GM12865 (cell line): ENCODE results near the gene HES2.
A peak's percentile ranks its signal among the peaks of the same experiment; 100 is the strongest.
"Not testable (repeated sequence)": the region's sequence is repeated elsewhere in the genome, so short reads cannot be mapped to it uniquely, and the experiment has no call there.

Source experiments
- DNase-seq: peaks from one replicate; pipeline ENCODE4 v3.0.0; 2010; ENCODE audit warnings: low read depth
- H3K4me3 ChIP-seq: 2 replicates; pipeline ENCODE4 v1.5.1; 2011; ENCODE audit warnings: mild to moderate bottlenecking, low read depth, low read length, control low read depth
- TF ChIP-seq, protein P1 (sequence below): IDR thresholded peaks from 2 replicates; pipeline ENCODE4 v1.5.1; 2011; ENCODE audit warnings: low read length, control low read depth, low read depth, inconsistent platforms; ENCODE audit not compliant: insufficient read depth; ENCODE audit errors: missing control alignments

The HES2 gene

DNA sequence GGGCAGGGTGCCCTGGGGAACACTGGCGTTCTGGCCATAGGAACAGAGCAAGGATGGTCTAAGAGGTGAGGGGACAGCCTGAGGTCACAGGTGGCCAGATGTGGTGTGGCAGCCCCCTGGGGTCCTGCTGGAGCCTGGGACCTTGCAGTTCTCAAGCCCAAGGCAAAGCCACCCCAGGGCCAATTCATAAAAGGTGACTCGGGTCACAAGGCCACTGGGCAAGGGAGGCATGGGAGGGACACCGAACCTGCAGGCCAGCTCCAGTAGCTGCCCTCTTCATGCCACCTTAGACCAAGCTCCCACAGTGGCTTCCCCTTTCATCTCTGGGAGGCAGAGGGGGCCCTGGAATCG lies 26.9 kb upstream of the HES2 start:
- H3K4me3 ChIP-seq: no peak overlapping the region
- TF ChIP-seq, protein P1, sequence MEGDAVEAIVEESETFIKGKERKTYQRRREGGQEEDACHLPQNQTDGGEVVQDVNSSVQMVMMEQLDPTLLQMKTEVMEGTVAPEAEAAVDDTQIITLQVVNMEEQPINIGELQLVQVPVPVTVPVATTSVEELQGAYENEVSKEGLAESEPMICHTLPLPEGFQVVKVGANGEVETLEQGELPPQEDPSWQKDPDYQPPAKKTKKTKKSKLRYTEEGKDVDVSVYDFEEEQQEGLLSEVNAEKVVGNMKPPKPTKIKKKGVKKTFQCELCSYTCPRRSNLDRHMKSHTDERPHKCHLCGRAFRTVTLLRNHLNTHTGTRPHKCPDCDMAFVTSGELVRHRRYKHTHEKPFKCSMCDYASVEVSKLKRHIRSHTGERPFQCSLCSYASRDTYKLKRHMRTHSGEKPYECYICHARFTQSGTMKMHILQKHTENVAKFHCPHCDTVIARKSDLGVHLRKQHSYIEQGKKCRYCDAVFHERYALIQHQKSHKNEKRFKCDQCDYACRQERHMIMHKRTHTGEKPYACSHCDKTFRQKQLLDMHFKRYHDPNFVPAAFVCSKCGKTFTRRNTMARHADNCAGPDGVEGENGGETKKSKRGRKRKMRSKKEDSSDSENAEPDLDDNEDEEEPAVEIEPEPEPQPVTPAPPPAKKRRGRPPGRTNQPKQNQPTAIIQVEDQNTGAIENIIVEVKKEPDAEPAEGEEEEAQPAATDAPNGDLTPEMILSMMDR: no peak
- DNase-seq: no peak

DNA sequence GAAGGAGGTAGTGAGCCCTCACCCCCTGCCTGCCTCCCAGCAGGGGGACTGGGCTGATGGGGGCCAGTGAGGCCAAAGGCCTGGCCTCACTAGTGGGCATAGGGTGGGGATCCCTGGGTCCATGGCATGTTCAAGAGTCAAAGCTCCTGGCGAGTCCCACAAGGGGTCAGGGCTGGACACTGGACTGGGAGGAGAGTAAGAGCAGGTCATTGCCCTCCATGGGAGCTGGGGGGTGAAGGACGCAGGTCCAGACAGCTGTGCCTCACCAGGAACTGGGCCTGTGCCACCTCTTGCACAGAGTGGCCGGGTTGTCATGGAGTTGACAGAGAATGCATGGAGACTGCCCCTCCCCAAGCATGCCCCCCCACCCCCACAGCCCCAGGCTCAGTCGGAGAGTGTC lies 26.2 kb upstream of the HES2 start:
- DNase-seq, H3K4me3 ChIP-seq: not testable (repeated sequence)

DNA sequence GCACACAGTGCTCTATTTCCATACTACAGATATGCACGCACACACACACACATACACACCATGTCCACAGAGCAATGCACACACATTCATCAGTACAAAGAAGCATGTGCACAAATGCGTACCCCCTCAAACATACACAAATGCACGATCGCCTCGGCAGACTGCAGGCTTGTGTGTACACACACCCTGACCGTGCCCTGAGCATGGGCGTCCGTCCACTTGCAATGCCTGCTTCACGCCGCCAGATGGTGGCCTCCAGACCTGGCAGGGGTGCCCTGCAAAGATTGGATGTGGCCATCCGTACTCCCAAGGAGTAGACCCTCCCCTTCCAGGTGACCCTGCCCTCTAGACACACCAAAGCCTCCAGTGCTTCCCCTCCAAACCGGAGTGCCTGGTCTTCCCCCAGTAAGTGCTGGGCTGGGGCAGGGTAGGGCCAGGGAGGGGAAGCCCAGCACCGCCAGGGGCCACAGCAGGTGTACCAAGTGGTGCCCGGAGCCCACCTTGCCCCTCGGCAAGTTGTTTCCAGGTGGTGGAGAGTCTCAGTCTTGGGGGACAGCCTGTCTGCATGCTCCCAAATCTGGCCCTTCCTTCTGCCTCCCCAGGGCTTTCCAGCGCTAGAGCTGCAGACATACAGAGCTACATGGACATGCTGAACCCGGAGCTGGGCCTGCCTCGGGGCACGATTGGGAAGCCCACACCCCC lies 25.5 kb upstream of the HES2 start:
- TF ChIP-seq, protein P1: peak; percentile 47
- no peak overlapping the region for H3K4me3 ChIP-seq
- DNase-seq: peak; percentile 41

DNA sequence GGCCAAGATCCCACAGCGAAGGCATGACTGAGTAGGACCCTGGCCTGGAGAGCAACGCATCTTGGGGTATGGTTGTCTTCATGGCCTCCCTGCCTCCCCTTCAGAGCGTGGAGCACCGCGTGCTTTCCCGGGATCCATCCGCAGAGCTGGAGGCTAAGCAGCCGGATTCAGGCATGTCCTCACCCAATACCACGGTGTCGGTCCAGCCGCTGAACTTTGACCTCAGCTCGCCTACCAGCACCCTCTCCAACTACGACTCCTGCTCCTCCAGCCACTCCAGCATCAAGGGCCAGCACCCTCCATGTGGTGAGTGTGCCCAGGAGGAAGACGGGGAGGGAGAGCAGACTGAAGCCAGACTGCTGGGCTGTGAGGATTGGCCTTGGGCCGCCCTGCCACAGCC lies 24.7 kb upstream of the HES2 start:
- no peak overlapping the region for H3K4me3 ChIP-seq
- no peak for DNase-seq
- TF ChIP-seq, protein P1: no peak

DNA sequence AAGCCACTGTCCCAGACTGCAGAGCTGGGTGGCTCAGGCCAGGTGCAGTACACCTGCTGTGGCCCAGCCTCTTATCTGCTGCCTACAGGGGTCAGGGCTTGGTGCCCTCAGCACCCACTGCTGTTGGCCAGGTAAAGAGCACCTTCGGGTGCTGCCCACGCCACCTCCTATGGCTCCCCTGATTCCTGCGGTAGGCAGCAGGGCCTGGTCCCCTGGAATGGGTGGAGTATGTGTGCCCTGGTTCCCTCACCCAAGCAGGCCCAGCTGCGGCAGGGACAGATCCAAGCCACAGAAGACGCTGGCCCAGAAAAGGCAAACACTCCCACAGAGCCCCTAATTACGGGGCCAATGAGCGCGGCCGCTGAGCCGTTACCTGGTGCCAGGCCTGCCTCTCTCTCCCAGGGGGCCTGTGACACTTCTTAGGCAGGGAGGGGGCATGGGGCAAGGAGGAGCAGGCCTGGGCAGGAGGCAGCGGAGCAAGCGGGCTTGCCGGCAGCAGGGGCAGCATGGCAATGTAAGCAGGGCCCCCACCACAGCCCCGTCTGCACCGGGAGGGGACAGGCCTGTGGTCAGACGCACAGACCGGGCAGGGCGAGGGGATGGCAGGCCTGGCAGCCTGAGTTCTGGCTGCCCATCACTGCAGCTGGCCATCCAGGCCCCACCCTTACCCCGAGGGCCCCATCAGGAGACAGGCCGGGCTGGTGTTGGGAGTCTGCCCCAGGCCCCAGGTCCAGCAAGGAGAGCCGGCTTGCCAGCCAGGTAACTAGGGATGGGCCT lies 23.8 kb upstream of the HES2 start:
- no peak overlapping the region for H3K4me3 ChIP-seq
- TF ChIP-seq, protein P1: no peak
- no peak for DNase-seq

DNA sequence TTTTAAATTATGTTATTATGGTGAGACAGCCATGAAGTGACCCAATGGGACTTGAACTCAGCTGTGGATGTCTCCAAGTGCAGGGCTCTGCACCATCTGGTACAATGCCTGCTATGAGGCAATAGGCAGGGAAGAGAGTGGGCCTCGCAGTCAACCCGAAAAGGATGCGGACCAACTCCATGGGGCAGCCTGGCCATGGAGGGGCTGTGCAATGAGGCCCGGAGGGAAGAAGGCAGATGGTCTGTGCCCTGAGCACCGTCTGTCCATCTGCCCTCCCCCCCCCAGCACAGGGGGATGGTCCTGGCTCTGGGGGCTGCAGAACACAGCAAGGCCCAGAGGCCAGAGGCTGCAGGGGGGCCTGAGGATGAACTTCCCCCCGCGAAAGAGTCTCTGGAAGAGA lies 21.9 kb upstream of the HES2 start:
- DNase-seq: no peak

More for the DNA sequence above, 21.9 kb upstream of the HES2 start:
- H3K4me3 ChIP-seq: no peak overlapping the region
- TF ChIP-seq, protein P1: no peak
